NB4 (cell line): Measurements from ENCODE around the gene TENT5A.

ENCODE experiments used
- MYC ChIP-seq: IDR thresholded peaks from 2 replicates; pipeline ENCODE4 v1.6.1; 2011; ENCODE audit warnings: low read depth, low read length
- POLR2A ChIP-seq: IDR thresholded peaks from 2 replicates; pipeline ENCODE4 v1.6.1; 2011; ENCODE audit warnings: mild to moderate bottlenecking; ENCODE audit not compliant: insufficient read length; ENCODE audit errors: extremely low read depth
- TF ChIP-seq, protein P1 (sequence below): IDR thresholded peaks from one replicate; pipeline ENCODE4 v1.5.1; 2012; ENCODE audit warnings: low read depth, low read length
- TF ChIP-seq, protein P2 (sequence below): IDR thresholded peaks from 2 replicates; pipeline ENCODE4 v1.6.1; 2011; ENCODE audit warnings: low read depth, low read length

DNA sequence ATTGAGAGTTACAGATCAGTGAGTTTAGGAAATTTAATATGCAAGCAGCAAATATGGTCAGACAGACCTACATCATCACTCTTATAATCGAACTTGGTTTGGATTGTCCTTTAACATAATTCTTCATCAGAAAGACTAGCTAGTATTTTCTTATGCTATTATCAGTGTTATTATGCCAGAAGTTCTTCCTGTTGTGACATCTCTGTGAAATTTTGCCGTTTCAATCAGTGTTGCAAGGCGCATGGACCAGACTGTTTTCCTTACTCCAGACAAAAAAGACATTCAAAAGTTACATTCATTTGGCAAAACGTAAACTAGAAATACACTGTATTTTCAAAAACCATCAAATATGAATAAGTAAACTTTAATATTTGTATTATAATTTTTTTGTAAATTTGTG, 5.7 kb upstream of the TENT5A start:
- TF ChIP-seq POLR2A (no peak), MYC (no peak)
- TF ChIP-seq, protein P1, sequence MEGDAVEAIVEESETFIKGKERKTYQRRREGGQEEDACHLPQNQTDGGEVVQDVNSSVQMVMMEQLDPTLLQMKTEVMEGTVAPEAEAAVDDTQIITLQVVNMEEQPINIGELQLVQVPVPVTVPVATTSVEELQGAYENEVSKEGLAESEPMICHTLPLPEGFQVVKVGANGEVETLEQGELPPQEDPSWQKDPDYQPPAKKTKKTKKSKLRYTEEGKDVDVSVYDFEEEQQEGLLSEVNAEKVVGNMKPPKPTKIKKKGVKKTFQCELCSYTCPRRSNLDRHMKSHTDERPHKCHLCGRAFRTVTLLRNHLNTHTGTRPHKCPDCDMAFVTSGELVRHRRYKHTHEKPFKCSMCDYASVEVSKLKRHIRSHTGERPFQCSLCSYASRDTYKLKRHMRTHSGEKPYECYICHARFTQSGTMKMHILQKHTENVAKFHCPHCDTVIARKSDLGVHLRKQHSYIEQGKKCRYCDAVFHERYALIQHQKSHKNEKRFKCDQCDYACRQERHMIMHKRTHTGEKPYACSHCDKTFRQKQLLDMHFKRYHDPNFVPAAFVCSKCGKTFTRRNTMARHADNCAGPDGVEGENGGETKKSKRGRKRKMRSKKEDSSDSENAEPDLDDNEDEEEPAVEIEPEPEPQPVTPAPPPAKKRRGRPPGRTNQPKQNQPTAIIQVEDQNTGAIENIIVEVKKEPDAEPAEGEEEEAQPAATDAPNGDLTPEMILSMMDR = no peak
- TF ChIP-seq, protein P2, sequence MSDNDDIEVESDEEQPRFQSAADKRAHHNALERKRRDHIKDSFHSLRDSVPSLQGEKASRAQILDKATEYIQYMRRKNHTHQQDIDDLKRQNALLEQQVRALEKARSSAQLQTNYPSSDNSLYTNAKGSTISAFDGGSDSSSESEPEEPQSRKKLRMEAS = no peak
